ENCODE results near the gene LENG1.

GRCh38 chr19:54204767-54205468, 45.4 kb upstream of the LENG1 start:
- no peak for TF ChIP-seq CTCF (IDR thresholded peaks at IDR 0.05)
- TF ChIP-seq POLR2A (IDR thresholded peaks at IDR 0.05) = no peak
